NCI-H510A (cell line): ENCODE measurements around the gene DPEP1.

ENCODE experiments used
- DNase-seq: peaks from one replicate; lab custom pipeline; 2025; lab: John Stamatoyannopoulos, UW

DPEP1 gene

GRCh38 chr16:89687092-89687940 is 73.9 kb downstream of the DPEP1 start:
- no peak for DNase-seq
